NCI-H1417 (cell line): Measurements from ENCODE around the gene ERG28.
"Not testable (repeated sequence)": the region's sequence is repeated elsewhere in the genome, so short reads cannot be mapped to it uniquely, and the experiment has no call there.

ENCODE experiments used
- DNase-seq, 3 experiments: peaks; one replicate each; lab custom pipeline; 2025; lab: John Stamatoyannopoulos, UW

ERG28 gene

DNA sequence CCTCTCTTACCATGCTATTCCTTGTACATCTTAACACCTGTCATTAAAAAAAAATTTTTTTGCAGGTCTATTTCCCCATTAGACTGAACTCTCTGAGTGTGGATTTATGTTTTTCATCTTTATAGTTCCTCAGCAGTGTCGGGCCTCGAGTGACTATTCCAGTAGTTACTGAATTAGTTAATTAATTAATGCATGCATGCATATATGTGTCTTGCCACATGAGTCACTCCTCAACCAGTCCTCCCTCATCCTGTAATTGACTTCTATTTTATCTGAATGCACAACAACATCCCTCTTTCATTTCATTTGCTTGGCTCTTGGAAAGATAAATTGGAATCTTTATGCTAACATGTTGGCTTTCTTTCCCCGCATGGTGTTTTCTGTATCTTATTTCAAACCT, 35.6 kb downstream of the ERG28 start:
- DNase-seq: no peak

DNA sequence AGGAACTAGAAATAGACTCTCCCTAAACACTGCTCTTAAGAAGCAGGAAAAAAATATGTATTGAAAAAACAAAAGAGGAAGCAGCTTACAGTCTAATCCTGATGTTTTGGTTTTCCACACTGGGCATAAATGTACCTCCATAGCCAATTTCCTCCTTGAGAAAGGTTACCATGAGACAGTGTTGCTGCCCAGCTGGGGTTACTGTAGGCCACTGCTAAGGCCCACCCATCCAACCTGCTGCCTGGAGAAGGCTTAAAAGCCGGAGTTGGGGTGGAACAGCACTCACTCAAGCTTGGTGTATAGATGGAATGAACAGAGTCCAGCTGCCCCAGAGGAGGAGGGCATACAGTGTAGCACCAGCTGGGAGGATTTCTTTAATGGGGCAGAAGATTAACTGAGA, 41.1 kb downstream of the ERG28 start:
- no peak for DNase-seq

DNA sequence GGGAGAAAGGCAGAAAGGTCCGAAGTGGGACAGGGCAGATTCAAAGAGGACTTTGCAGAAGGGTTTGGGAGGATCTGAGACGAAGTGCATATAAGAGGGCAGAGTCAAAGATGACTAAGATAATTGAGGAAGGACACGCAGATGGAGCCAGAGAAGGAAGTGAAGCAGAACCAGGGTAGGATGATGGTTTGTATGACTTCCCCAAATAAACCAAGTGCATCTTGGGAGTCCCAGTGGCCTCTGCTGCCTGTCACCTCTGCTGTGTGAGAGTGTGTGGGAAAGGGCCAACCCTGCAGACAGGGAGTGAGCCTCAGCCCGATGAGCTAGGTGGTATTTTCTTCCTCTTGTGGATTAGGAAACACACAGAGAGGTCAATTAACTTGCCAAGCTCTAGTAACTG, 45.5 kb downstream of the ERG28 start:
- no peak for DNase-seq

DNA sequence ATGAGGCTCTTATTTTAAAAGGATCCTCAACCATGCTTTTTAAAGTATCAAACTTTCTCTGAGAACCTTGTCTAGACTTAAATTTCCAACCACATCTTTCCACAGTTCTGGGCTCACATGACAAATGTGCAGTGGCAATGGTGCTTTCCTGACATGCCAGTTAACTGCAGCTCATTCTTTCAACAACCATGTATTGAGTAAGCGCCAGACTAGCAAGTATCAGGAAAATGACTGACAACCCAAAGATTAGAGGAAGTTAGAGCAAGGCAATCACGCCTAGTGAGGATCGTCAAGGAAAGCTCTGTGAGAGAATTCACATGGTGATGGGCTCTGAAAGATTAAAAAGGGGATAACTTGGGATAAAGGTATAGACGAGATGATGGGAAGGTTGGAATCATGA, 46.5 kb downstream of the ERG28 start:
- DNase-seq: no peak

DNA sequence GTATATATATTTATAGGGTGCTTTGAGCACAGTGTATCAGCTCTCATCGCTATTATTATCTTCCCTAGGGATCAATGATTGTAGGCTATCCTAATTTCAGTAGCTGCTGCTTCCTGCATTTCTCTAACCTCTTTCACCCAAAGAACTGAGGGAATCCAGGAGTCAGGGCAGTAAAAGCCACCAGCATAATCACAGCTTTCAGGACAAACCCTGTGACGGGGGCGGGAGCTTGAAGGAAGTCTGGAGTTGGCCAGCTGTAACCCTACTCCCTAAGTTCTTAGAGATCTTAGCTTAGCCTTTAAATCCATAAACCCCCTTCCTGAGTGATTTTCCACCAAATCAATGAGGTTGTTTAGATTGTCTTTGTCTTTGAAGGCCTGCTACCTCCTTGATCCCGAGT, 48.5 kb downstream of the ERG28 start:
- no peak for DNase-seq

DNA sequence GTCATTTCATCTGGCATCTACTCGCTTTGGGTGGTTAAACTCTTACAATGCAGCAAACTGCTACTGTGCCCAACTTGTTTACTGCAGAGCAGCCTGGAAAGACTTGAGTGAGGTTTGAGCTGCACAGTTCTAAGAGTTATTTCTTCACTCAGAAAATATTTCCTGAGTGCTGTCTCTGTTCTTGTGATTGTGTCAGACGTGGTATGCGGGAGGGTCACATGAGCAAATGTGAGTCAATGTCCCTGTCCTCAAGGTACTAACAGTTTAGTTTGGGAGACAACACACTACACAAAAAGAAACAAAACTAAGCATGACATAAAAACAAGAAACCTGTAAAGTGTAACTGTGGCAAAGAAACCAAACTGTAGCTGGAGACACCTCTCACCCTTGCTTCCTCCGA, 49.8 kb downstream of the ERG28 start:
- no peak for DNase-seq

DNA sequence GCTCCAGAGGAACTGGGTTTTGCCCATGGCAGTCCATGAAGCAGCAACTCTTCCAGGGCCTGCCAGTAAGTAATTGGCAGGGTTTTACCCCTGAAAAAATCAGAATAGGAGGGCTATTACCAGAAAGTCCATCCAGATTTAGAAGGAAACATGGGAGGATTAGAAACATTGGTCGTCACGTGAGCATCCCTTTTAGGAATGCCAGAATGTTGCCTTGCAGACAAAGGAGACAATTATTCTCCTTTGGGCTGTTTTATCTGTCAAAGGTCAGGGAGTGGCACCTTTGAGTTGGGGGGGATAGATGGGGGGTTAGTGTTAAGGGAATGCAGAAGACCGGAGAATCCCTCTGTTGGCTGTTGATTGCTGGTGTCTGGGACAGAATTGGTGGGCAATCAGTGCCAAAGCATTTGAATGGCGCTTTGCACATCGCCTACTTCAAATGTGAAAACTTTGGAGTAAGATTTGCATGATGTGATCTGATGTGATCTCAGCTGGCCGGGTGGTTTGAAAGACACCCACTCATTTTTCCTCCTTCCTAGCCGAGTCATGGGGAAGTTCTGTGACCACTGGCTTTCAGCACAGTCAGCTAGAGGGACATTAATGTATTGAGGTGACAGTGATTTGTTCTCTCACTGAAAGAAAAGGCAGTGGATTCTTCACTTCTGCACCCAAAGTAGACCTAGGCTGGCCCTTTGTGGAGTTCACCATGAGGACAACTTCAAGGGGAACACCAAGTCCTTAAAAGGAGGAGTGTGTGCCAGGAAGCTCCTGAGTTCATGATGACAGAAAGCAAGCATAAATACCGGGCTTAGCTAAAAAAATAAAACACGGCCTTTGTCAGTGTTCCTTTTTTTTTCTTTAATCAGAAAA, 50.8 kb downstream of the ERG28 start:
- DNase-seq: no peak

DNA sequence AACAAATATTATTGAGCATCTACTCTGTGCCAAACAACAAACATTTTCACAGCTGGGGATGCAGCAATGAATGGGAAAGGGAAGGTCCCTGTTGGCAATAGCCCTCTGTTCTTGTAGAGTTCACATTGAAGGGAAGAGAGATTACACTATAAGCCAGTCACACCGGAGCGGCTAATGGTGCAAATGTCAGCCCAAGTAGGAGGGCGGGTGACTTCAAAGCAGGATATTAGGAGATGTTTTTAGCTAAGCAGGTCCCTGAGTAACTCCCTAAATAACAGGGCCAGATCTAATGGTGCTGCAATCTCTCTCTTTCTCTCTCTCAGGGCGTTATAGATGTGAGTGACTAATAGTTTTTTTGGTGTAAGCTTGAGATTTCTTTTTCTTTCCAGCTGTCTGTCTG, 51.6 kb downstream of the ERG28 start:
- no peak for DNase-seq

DNA sequence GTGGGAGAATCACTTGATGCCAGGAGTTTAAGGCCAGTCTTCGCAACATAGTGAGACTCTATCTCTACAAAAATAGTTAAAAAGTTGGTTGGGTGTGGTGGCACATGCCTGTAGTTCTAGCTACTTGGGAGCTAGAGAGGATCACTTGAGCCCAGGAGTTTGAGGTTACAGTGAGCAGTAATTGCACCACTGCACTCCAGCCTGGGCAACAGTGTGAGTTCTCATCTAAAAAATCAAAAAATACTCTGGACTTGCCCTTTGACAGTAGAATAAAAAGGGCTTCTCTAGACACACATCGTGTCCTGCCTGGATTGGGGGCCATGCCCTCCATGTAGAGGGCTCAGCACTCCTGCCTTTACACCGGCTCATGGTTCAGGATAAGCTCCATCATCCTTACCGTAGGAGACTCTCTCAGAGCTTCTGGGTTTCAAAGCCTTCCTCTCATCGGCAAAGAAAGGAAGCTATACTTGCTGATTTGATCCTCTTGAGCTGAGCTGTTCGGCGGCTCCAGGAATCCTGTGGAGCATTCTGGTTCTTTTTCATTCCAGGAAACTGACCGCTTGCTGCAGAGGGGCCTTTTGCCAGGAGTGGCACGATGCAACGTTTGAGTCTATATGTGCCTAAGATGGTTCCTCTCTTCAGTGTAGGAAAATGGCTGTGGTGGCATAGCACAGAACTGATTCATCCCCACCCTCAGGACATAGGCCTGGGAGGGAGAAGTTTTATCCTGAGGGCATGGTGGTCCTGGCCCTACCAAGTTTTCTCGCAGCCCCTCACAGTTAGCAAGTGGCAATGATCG, 52.6 kb downstream of the ERG28 start:
- DNase-seq: no peak

DNA sequence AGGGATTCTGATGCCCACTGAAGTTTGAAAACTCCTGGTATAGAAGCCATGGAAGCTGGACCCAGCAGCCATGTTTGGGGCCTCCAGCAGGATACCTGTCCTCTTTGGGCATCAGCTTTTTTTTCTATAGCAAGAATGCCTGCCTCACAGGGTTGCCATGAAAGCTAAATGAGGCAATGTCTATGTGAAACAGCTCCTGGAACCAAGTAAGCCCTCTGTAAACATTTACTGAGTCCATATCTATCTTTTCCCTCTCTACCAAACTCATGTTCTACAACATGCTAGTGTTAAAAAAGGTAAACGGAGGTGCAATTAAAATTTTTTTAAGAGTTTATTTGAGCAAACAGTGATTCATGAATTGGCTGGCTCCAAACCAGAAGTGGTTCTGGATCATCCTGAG, 53.6 kb downstream of the ERG28 start:
- no peak for DNase-seq

DNA sequence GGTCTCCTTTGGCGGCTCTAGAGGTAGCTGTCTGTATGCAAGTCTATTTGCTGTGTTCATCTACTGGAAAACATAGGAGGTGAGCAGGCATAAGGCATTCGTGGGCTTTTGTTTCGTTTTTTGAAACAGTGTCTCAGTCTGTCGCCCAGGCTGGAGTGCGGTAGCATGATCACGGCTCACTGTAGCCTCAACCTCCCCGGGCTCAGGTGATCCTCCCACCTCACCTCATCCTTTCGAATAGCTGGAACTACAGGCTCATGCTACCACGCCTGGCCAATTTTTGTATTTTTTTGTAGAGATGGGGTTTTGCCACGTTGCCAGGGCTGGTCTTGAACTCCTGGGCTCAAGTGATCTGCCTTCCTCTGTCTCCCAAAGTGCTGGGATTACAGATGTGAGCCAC, 54.8 kb downstream of the ERG28 start:
- no peak for DNase-seq

DNA sequence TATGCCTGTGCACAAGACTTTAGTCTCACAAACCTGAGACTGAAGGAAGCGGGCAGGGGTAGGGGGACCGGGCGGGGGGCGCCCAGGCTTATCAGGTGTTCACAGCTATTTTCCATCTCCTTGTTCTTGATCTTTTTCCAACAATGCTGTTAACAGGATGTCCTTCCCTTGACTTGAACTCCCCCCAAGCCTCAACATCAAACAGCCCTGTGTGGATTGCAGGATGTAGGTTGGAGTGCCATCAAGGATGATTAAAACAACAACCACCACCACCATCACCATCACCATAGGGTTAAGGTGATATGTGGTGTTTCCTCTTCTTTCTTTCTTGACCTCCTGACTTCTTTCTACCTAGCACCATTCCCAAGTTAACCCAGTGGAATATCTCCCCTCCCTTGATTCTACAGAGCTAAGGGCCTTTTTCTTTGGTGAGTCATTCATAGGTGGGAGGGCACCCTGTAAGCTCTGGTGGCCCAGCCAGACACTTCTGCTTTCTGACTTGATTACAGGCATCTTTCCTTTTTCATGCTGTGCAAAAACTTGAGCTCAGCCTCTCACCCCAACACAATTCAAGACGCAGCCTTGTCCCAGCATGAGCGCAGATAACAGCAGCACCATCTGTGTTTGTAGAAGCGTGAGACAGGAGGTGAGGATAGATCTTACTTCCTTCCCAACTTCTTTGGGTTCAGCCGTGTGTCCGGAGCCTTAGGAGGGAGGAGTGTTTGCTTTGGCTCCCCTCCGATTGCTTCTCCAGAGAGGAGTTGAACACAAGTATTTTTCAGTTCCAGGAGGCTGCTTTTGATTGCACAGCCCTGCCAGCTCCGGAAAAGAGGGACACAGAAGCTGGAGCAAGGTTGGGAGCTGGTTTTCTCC, 55.5 kb downstream of the ERG28 start:
- DNase-seq: no peak

DNA sequence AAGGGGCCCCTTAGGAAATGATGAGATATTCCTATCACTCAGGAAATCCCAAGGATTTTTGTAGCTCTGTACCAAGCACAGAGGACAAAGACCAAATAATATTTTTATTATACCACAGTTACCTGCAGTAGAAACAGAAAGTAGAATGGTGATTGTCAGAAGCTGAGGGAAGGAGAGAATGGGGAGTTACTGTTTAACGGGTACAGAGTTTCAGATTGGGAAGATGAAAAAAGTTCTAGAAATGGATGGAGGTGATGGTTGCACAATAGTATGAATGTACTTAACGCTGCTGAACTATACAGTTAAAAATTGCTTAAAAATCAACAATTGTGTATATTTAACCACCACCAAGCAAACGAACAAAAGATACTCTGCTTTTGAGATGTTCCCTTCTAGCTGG, 58.2 kb downstream of the ERG28 start:
- DNase-seq: no peak

DNA sequence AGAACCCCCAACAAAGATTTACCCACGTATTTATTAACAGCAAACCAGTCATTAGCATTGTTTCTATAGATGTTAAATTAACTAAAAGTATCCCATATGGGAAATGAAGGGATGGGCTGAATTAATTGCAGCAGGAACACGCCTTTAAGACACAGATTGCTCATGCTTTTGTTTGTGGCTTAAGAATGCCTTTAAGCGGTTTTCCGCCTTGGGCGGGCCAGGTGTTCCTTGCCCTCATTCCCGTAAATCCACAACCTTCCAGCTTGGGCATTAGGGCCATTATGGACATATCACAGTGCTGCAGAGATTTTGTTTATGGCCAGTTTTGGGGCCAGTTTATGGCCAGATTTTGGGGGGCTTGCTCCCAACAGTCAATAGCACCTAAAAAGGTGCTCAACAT, 59.6 kb downstream of the ERG28 start:
- not testable (repeated sequence) for DNase-seq

DNA sequence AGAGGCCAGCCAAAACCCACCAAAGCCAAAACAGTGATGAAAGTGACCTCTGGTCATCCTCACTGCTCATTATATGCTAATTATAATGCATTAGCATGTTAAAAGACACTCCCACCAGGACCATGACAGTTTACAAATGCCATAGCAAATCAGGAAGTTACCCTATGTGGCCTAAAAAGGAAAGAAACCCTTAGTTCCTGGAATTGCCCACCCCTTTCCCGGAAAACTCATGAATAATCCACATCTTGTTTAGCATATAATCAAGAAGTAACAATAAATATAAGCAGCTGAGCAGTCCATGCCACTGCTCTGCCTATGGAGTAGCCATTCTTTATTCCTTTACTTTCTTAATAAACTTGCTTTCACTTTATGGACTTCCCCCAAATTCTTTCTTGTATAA, 60.6 kb downstream of the ERG28 start:
- not testable (repeated sequence) for DNase-seq
